GM19324 (cell line): ENCODE measurements around the gene OR2L8.

ENCODE experiments used
- ATAC-seq: cut with Tn5 transposase; IDR thresholded peaks from one replicate; pipeline ENCODE4 v1.9.1; 2021; ENCODE audit warnings: mild to moderate bottlenecking, moderate library complexity; ENCODE audit not compliant: unreplicated experiment, low FRiP score

OR2L8 gene

GRCh38 chr1:247948558-247948957, at the start of gene OR2L8:
OR2L8 (plus strand) TSS chr1:247948858; CDS start chr1:247948858, 0 bp downstream.
- ATAC-seq: no peak

GRCh38 chr1:247904122-247904521, 44.5 kb upstream of the OR2L8 start:
- ATAC-seq: no peak

- no peak for ATAC-seq
These were observed 43.5 kb upstream of the OR2L8 start for GRCh38 chr1:247905181-247905580.

- no peak for ATAC-seq
These were observed 42.7 kb upstream of the OR2L8 start for GRCh38 chr1:247905910-247906503.

GRCh38 chr1:247906504-247907047, 42.1 kb upstream of the OR2L8 start:
- ATAC-seq: no peak

GRCh38 chr1:247908766-247909165, 39.9 kb upstream of the OR2L8 start:
- no peak for ATAC-seq

GRCh38 chr1:247913786-247914185, 34.9 kb upstream of the OR2L8 start:
- ATAC-seq: no peak

- no peak for ATAC-seq
These were observed 33.6 kb upstream of the OR2L8 start for GRCh38 chr1:247914941-247915662.

- ATAC-seq: no peak
These were observed 28.7 kb upstream of the OR2L8 start, which contains the start of gene OR2T8 for GRCh38 chr1:247919952-247920351. OR2T8 (plus strand) TSS chr1:247920252; CDS start chr1:247921018, 766 bp downstream.

GRCh38 chr1:247923941-247924340, 24.7 kb upstream of the OR2L8 start:
- no peak for ATAC-seq

- no peak for ATAC-seq
These were observed 23.8 kb upstream of the OR2L8 start, which contains the start of gene OR2AJ1 for GRCh38 chr1:247924868-247925267. OR2AJ1 (plus strand) TSS chr1:247924889; CDS start chr1:247933769, 8,880 bp downstream.

GRCh38 chr1:247933989-247934388, 14.7 kb upstream of the OR2L8 start:
- no peak for ATAC-seq

GRCh38 chr1:247935781-247936180, 12.9 kb upstream of the OR2L8 start:
- no peak for ATAC-seq

- no peak for ATAC-seq
These were observed 12.2 kb upstream of the OR2L8 start for GRCh38 chr1:247936415-247936814.

GRCh38 chr1:247936965-247937734, 11.5 kb upstream of the OR2L8 start:
- ATAC-seq: peak; percentile 96

- no peak for ATAC-seq
These were observed 6.0 kb upstream of the OR2L8 start for GRCh38 chr1:247942624-247943023.

GRCh38 chr1:247953408-247953807, 4.8 kb downstream of the OR2L8 start:
- no peak for ATAC-seq

GRCh38 chr1:247961791-247962190, 13.1 kb downstream of the OR2L8 start:
- ATAC-seq: no peak

GRCh38 chr1:247962911-247963588, 14.4 kb downstream of the OR2L8 start:
- no peak for ATAC-seq

- no peak for ATAC-seq
These were observed 16.3 kb downstream of the OR2L8 start, which contains the start of gene OR2AK2 for GRCh38 chr1:247964933-247965332. OR2AK2 (plus strand) TSS chr1:247965233; CDS start chr1:247965377, 144 bp downstream.
